ENCODE measurements around the gene GNRHR.

- TF ChIP-seq CTCF (optimal IDR thresholded peaks at IDR 0.05 in 1 of 3, IDR thresholded peaks at IDR 0.05 in 1 of 3, conservative IDR thresholded peaks at IDR 0.05 in 1 of 3; ENCODE audit: extremely low read depth in 1 of 3, insufficient read depth in 2 of 3, low read length in 3 of 3) (no peak), EZH2 (IDR thresholded peaks at IDR 0.05; ENCODE audit: low read length) (no peak)
Observed at GRCh38 chr4:67714955-67715354, 39.2 kb downstream of the GNRHR start.
